Activated CD4-positive, alpha-beta T cell treated with anti-CD3 and anti-CD28 coated beads, Interleukin-2, Interleukin-4, amounts not matched to agents 100 ng/mL and 50 ng/mL, durations not matched to agents 16 hours and 8 hours (primary cell): ENCODE measurements around the gene ZC3H12C.
"Not testable (repeated sequence)": the region's sequence is repeated elsewhere in the genome, so short reads cannot be mapped to it uniquely, and the experiment has no call there.

Experiments
- DNase-seq: peaks from one replicate; pipeline ENCODE4 v3.0.0-alpha.2; 2020; ENCODE audit warnings: low spot score

Gene ZC3H12C

GRCh38 chr11:110092515-110093406 lies at the start of gene ZC3H12C:
TSS of gene ZC3H12C (plus strand) at chr11:110093392. CDS start at chr11:110093412, 20 bp downstream.
- DNase-seq: peak; percentile 65

- no peak for DNase-seq
These were observed 48.8 kb upstream of the ZC3H12C start for GRCh38 chr11:110044226-110044968.

GRCh38 chr11:110046775-110047380 lies 46.3 kb upstream of the ZC3H12C start:
- DNase-seq: no peak

GRCh38 chr11:110049501-110050200 lies 43.5 kb upstream of the ZC3H12C start:
- no peak for DNase-seq

- DNase-seq: no peak
These were observed 43.0 kb upstream of the ZC3H12C start for GRCh38 chr11:110050201-110050506.

GRCh38 chr11:110053848-110054414 lies 39.3 kb upstream of the ZC3H12C start:
- no peak for DNase-seq

GRCh38 chr11:110056956-110057355 lies 36.2 kb upstream of the ZC3H12C start:
- DNase-seq: no peak

- no peak for DNase-seq
These were observed 33.3 kb upstream of the ZC3H12C start for GRCh38 chr11:110059706-110060463.

GRCh38 chr11:110061296-110061695 lies 31.9 kb upstream of the ZC3H12C start:
- no peak for DNase-seq

GRCh38 chr11:110062247-110062646 lies 30.9 kb upstream of the ZC3H12C start:
- no peak for DNase-seq

- DNase-seq: no peak
These were observed 28.0 kb upstream of the ZC3H12C start for GRCh38 chr11:110065189-110065588.

- not testable (repeated sequence) for DNase-seq
These were observed 25.2 kb upstream of the ZC3H12C start for GRCh38 chr11:110068001-110068400.

GRCh38 chr11:110069158-110069737 lies 23.9 kb upstream of the ZC3H12C start:
- DNase-seq: peak; percentile 20

- DNase-seq: no peak
These were observed 23.0 kb upstream of the ZC3H12C start for GRCh38 chr11:110070176-110070575.

- DNase-seq: no peak
These were observed 22.0 kb upstream of the ZC3H12C start for GRCh38 chr11:110071197-110071596.

- no peak for DNase-seq
These were observed 20.3 kb upstream of the ZC3H12C start for GRCh38 chr11:110072930-110073329.

GRCh38 chr11:110074499-110074898 lies 18.7 kb upstream of the ZC3H12C start:
- DNase-seq: no peak

GRCh38 chr11:110075105-110075846 lies 17.9 kb upstream of the ZC3H12C start:
- DNase-seq: no peak

GRCh38 chr11:110075847-110076208 lies 17.4 kb upstream of the ZC3H12C start:
- DNase-seq: no peak

- DNase-seq: no peak
These were observed 16.7 kb upstream of the ZC3H12C start for GRCh38 chr11:110076371-110076965.
